Measurements from ENCODE around the gene NRN1L. TPM values are rescaled to one million over a fixed set of nuclear protein-coding genes. Genes with fewer than 3 reads are reported as not detected.

Gene NRN1L
- total RNA-seq, 1 donor from 2014 or later = 0.69 TPM

DNA sequence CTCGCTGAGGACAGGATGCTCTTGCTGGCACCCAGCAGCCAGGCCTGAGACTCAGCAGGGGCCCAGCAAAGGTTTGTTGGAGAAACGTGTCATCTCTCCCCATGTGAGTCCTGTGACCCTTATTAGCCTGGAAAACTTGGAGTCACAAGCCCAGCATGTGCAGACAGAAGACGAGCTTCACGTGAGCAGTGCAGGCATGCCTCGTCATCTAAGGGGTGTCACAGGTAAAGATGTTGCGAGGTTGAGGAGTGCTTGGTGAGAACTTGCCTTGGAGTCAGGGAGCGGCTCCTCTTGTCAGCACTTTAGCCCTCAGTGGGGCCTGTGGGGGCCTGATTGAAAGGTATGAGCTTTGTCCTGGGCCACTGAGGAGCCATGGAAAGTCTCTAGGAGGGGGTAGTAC lies 49.1 kb downstream of the NRN1L start:
- Histone ChIP-seq H3K4me1 (peaks cover 17% of the 10 kb centered on the region), H3K4me3 (no peak overlapping the region), H3K9me3 (no peaks in the 10 kb centered on the region), H3K36me3 (peaks cover 26% of the 10 kb centered on the region), H3K27me3 (no peaks in the 10 kb centered on the region), H3K27ac (no peak overlapping the region)
- TF ChIP-seq CTCF (IDR thresholded peaks at IDR 0.05) = no peak
- intact Hi-C loops (cut with DNase I) = no loop called here
- ATAC-seq (no peak), DNase-seq (no peak)

DNA sequence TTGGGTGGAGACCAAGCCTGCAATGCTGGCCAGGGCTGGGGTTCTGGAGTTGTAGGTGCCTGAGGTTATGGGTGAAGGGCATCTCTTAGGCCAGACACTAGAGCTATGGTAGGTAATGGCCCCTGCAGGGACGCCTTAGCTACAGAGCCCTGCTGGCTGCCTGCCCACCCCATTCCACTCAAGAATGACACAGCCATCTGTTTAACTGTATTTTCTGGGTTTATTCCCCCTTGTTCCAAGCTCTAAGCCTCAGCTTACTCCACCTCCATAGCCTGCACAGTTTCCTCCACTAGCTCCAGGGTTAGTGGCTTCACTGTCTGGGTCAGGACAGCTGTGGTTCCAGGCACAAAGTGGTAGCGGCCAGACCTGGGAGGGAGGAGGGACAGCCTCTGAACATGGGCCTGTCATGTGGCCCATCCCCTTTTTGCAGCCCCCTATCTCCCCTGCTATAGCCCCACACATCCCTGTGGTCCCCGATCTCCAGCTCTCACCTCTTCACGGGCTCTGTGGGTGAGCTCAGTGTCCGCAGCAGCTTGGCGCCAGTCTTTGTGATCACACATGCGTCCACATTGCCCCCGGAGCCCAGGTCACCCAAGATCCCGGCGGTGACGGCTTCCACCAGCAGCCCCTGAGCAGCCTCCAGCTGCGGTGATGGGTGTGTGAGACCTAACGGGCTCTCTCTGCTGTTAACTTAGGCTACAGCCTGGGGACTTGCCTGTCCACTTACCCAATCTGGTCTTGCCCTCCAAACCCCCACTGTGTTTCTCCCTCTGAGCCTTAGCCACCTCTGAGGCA lies 49.8 kb downstream of the NRN1L start:
- DNase-seq (no peak), ATAC-seq (no peak)
- Histone ChIP-seq H3K36me3 (peaks cover 20% of the 10 kb centered on the region), H3K27ac (peak overlapping the region; percentile 55), H3K4me1 (peaks cover 17% of the 10 kb centered on the region), H3K4me3 (peak overlapping the region; percentile 88), H3K9me3 (no peaks in the 10 kb centered on the region), H3K27me3 (no peaks in the 10 kb centered on the region)
- intact Hi-C loops (cut with DNase I) = no loop called here
- TF ChIP-seq CTCF (IDR thresholded peaks at IDR 0.05) = no peak

DNA sequence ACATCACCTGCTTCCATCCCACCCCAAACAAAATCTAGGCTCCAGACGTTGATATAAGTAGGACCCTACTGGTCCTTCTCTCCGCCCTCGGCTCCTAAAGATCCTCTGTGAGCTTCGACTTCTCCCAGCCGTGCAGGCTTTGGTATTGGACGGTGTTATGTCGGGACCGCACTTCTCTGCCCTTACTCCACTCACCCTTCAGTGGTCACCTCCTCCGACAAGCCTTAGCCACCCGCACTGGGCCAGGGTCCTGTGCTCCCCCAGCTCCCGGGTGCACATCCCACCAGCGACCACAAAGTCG lies 50.4 kb downstream of the NRN1L start:
- ATAC-seq = no peak
- H3K36me3 ChIP-seq = peaks cover 24% of the 10 kb centered on the region
- no peak for DNase-seq
- peak overlapping the region; percentile 55 for H3K27ac ChIP-seq
- H3K4me3 ChIP-seq = peak overlapping the region; percentile 88
- TF ChIP-seq CTCF (IDR thresholded peaks at IDR 0.05) = no peak
- peaks cover 17% of the 10 kb centered on the region for H3K4me1 ChIP-seq
- H3K27me3 ChIP-seq = no peaks in the 10 kb centered on the region
- no peaks in the 10 kb centered on the region for H3K9me3 ChIP-seq
- intact Hi-C loops (cut with DNase I) = no loop called here

DNA sequence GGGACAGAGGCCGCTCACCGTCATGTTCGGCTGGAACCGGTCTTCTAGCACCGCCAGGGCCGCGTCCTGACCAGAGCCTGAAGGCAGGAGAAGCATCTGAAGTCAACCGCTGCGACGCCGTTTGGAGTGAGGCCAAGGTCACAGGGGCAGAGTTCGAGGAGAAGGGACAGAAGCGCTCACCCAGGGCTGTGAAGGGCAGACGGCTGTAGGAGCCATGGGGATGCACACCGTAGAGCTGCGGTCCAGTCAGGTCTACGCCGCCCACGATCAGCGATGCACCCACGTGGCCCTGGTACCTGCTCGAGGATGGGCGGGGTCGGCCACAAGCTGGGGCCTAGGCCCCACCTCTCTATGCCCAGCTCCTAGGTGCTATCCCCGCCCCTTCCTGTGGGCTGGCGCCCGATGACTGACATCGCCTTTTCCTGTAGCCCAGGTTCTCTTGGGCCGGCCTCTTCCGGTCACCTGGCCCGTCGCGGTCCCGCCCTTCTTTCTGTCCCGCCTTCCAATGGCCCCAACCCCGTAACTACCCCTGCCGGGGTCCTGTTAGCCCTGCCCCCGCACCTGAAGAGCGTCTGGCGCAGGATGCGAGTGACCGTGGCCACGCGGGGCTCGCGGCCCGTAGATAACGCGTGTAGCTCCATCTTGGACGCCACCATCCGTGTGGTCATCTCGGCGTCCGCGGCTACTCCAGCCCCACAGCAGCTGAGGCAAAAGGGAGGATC lies 50.9 kb downstream of the NRN1L start:
- TF ChIP-seq CTCF (IDR thresholded peaks at IDR 0.05) = no peak
- Histone ChIP-seq H3K36me3 (peaks cover 27% of the 10 kb centered on the region), H3K9me3 (no peaks in the 10 kb centered on the region), H3K4me3 (peak overlapping the region; percentile 88), H3K27me3 (no peaks in the 10 kb centered on the region), H3K4me1 (peaks cover 17% of the 10 kb centered on the region), H3K27ac (peak overlapping the region; percentile 89)
- intact Hi-C loops (cut with DNase I) = no loop called here
- peak; percentile 96 for ATAC-seq
- peak; percentile 98 for DNase-seq

Other genes with a start within 250 kb of the NRN1L start
- 6.3 TPM for gene CARMIL2, start 239.7 kb upstream of the NRN1L start, total RNA-seq
- 14.3 TPM for gene ACD, start 224.6 kb upstream of the NRN1L start, total RNA-seq
- gene PARD6A, start 223.9 kb upstream of the NRN1L start, total RNA-seq = 4.7 TPM
- gene ENKD1, start 218.1 kb upstream of the NRN1L start, total RNA-seq = 14.5 TPM
- gene C16orf86, start 218.1 kb upstream of the NRN1L start, total RNA-seq = 3.8 TPM
- gene GFOD2, start 165.6 kb upstream of the NRN1L start, total RNA-seq = 18.2 TPM
- 19.2 TPM for gene RANBP10, start 78.3 kb upstream of the NRN1L start, total RNA-seq
- gene TSNAXIP1, start 78.0 kb upstream of the NRN1L start, total RNA-seq = 0.55 TPM
- gene THAP11, start 42.6 kb upstream of the NRN1L start, total RNA-seq = 25.1 TPM
- gene NUTF2, start 38.0 kb upstream of the NRN1L start, total RNA-seq = 55.0 TPM
- gene CENPT, start 37.2 kb upstream of the NRN1L start, total RNA-seq = 30.0 TPM
- gene EDC4, start 11.8 kb upstream of the NRN1L start, total RNA-seq = 48.8 TPM
- gene PSKH1, start 8.4 kb downstream of the NRN1L start, total RNA-seq = 29.7 TPM
- 0.96 TPM for gene CTRL, start 47.0 kb downstream of the NRN1L start, total RNA-seq
- gene PSMB10, start 52.0 kb downstream of the NRN1L start, total RNA-seq = 71.6 TPM
- 40.2 TPM for gene LCAT, start 59.2 kb downstream of the NRN1L start, total RNA-seq
- 102 TPM for gene SLC12A4, start 83.8 kb downstream of the NRN1L start, total RNA-seq
- not detected for gene DPEP3, start 95.6 kb downstream of the NRN1L start, total RNA-seq
- 16.4 TPM for gene DPEP2, start 114.6 kb downstream of the NRN1L start, total RNA-seq
- gene DPEP2NB, start 131.0 kb downstream of the NRN1L start, total RNA-seq = not detected
- 9.9 TPM for gene DDX28, start 138.3 kb downstream of the NRN1L start, total RNA-seq
- 11.2 TPM for gene DUS2, start 138.4 kb downstream of the NRN1L start, total RNA-seq
- gene NFATC3, start 200.5 kb downstream of the NRN1L start, total RNA-seq = 74.5 TPM